HL-60 (cell line): ENCODE measurements around the gene CDC73.
A peak's percentile ranks its signal among the peaks of the same experiment; 100 is the strongest.

Experiments
- DNase-seq, 2 experiments: peaks; one replicate each; pipeline ENCODE4 v3.0.0-alpha.2; 2010 to 2020; ENCODE audit warnings: low read depth in 1 of 2, low spot score in 1 of 2
- H3K27ac ChIP-seq: fragments of 250-450 bp; sonication (Bioruptor Pico); replicated peaks from 2 replicates; pipeline ENCODE4 v1.5.1; 2020; ENCODE audit warnings: mild to moderate bottlenecking, moderate library complexity
- H3K27me3 ChIP-seq: fragments of 250-450 bp; sonication (Bioruptor Pico); 2 replicates; pipeline ENCODE4 v1.5.1; 2021; ENCODE audit warnings: mild to moderate bottlenecking, moderate library complexity; ENCODE audit not compliant: insufficient read depth, poor library complexity, severe bottlenecking
- H3K4me3 ChIP-seq: replicated peaks from 2 replicates; pipeline ENCODE4 v1.5.1; 2011; ENCODE audit warnings: mild to moderate bottlenecking, control low read depth, low read length; ENCODE audit not compliant: insufficient read depth
- CTCF ChIP-seq: IDR thresholded peaks from one replicate; pipeline ENCODE4 v1.5.1; 2011; ENCODE audit warnings: low read length, control low read depth, inconsistent platforms; ENCODE audit not compliant: insufficient read depth
- GABPA ChIP-seq: IDR thresholded peaks from 2 replicates; pipeline ENCODE4 v1.6.1; 2012; ENCODE audit warnings: low read depth
- POLR2AphosphoS5 ChIP-seq: IDR thresholded peaks from 2 replicates; pipeline ENCODE4 v1.6.1; 2012; ENCODE audit warnings: low read depth
- REST ChIP-seq: IDR thresholded peaks from 2 replicates; pipeline ENCODE4 v1.6.1; 2012; ENCODE audit warnings: low read depth; ENCODE audit not compliant: insufficient replicate concordance
- SPI1 ChIP-seq: IDR thresholded peaks from 2 replicates; pipeline ENCODE4 v1.6.1; 2012; ENCODE audit warnings: low read depth, mild to moderate bottlenecking, borderline replicate concordance

CDC73 gene

GRCh38 chr1:193103759-193104501 lies 17.9 kb upstream of the CDC73 start:
- peak overlapping the region; percentile 85 for H3K4me3 ChIP-seq
- H3K27ac ChIP-seq, result peak overlapping the region; percentile 60
- DNase-seq, result no peak
- H3K27me3 ChIP-seq, result no peaks in the 10 kb centered on the region
- no peak for TF ChIP-seq POLR2AphosphoS5

GRCh38 chr1:193104502-193104906 lies 17.3 kb upstream of the CDC73 start:
- peak overlapping the region; percentile 60 for H3K27ac ChIP-seq
- peak overlapping the region; percentile 85 for H3K4me3 ChIP-seq
- TF ChIP-seq GABPA (no peak), SPI1 (peak; percentile 50; the same call in 1 of the 2 replicates)
- no peaks in the 10 kb centered on the region for H3K27me3 ChIP-seq
- DNase-seq, result peak; percentile 24 to 45

- DNase-seq, result peak; percentile 41 to 75
- TF ChIP-seq GABPA (no peak), POLR2AphosphoS5 (peak; percentile 75; the same call in 1 of the 2 replicates), SPI1 (no peak), REST (no peak), CTCF (no peak)
- peak within 1 kb of the TSS; percentile 60 for H3K27ac ChIP-seq
- no peaks in the 10 kb centered on the region for H3K27me3 ChIP-seq
- peak within 1 kb of the TSS; percentile 85 for H3K4me3 ChIP-seq
Measured at GRCh38 chr1:193104907-193105820, 16.7 kb upstream of the CDC73 start, which contains the start of gene GLRX2. Gene GLRX2 (minus strand): TSS chr1:193105414. CDS start chr1:193105382, 32 bp downstream.

GRCh38 chr1:193105821-193106177 lies 16.0 kb upstream of the CDC73 start:
- Histone ChIP-seq H3K4me3 (peak overlapping the region; percentile 85), H3K27ac (peak overlapping the region; percentile 60), H3K27me3 (no peaks in the 10 kb centered on the region)
- TF ChIP-seq SPI1 (no peak), GABPA (no peak), CTCF (no peak), REST (no peak), POLR2AphosphoS5 (no peak)
- no peak for DNase-seq
